ENCODE data around the gene TEX13D. TPM values are rescaled to one million over a fixed set of nuclear protein-coding genes. Genes with fewer than 3 reads are reported as not detected.
"Not testable (repeated sequence)": the region's sequence is repeated elsewhere in the genome, so short reads cannot be mapped to it uniquely, and the experiment has no call there.

TEX13D gene
- polyA plus RNA-seq (ENCODE audit: insufficient read length in 12 of 12) = under 1 TPM in 1 of 12 donors, not detected in 11; 0.04 TPM
- long read RNA-seq, donor 1 = 0 reads
- long read RNA-seq, donor 2, partial matches to known transcripts = 138 of 138 reads
- long read RNA-seq, donor 2, other reads (novel, unspliced or antisense) = 0 of 138 reads
- long read RNA-seq, donor 3 = 0 reads
- long read RNA-seq, donor 4 = 0 reads
- long read RNA-seq, donor 5 = 0 reads
- long read RNA-seq, donor 6 = 0 reads
- long read RNA-seq, donor 7 = 0 reads
- long read RNA-seq, donor 8 = 0 reads
- long read RNA-seq, donor 9, partial matches to known transcripts = 36 of 36 reads
- long read RNA-seq, donor 9, other reads (novel, unspliced or antisense) = 0 of 36 reads
- long read RNA-seq, donor 10 = 0 reads
- long read RNA-seq, donor 11 = 0 reads

GRCh38 chrX:124332481-124333424 lies at the start of gene TEX13D:
Gene TEX13D, plus strand, starts transcription at chrX:124332660. Its CDS starts 258 bp downstream, at chrX:124332918.
- DNase-seq = no peak

DNA sequence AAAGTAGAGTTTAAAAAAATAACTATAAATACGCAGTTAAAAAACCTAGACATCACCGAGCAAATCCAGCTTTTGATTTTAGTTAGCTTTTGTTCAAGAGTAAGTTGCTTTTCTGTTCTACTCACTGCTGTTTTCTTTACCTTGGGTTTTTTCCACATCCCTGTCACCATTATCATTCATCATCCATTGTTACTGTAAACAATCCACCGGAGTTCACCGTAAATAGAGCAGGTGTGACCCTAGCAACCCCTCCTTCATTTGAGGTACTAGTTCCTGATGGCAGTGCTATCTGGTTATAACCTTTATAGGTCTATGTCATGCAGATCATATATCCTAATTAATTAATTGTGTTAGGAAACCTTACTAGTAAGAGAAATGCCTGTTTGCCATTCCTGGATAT lies 43.0 kb upstream of the TEX13D start:
- no peak for DNase-seq

DNA sequence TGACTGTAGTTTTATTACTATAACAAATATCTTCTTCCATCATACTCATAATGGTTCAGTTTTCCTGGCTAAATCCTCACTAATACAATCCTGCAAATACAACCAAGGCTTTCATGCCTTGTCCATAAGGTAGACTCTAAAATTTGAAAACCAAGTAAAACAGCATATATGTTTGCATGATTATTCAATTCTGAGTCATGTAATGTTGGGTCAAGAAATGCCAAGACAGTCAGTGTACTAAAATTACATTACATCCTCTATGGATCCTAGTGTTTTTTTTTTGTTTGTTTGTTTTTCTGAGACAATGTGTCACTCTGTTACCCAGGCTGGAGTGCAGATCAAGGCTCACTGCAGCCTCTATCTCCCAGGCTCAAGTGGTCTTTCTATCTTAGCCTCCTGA lies 38.6 kb upstream of the TEX13D start:
- no peak for DNase-seq

- DNase-seq = not testable (repeated sequence)
These were observed 33.1 kb upstream of the TEX13D start for GRCh38 chrX:124299323-124299722.

GRCh38 chrX:124300405-124300804 lies 32.1 kb upstream of the TEX13D start:
- DNase-seq = no peak

DNA sequence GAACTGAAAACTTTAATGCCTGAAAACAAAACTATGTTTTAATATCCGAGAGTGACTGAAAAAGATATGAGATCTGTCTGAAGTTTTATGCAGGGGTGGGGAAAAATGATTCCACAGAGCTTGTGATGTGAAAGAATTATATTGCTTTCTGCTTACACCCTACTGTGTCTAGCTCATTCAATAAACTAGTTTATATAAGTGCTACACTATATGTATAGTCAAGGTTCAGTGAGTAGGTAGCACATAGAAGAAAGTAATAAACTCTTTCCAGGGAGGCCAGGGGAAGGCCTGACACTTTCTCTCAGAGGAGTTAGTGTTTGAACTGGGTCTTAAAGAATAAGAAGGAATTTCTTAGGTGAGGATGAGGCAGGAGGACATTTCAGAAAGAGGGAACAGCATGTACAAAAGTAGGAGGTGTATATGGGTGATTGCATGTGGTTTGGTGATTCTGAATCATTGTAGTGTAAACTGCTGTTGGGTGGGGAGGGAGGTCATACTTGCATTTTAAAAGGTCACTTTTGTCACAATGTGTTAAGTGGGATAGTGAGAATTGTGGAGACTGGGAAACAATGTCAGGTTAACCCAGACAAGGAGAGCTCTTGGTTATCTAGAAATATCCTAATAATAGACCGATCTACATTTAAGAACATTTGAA lies 25.1 kb upstream of the TEX13D start:
- DNase-seq = no peak

DNA sequence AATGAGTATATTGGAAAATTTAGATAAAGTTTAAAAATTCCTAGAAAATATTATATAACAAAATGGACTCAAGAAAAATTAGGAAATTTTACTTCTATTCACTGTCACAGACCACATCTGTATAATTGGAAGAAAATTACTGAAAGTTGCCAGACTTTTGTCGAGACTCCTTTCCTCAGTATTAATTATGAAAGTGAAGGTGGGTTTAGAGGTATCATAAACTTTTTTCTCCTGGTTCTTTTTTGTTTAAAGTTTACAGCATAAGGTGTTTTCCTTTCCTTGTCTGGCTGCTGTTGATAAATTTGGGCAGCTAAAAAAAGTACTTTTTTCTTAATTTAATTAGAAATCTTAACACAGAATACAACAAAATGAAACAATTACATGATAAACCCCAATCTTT lies 6.7 kb upstream of the TEX13D start:
- DNase-seq = no peak

DNA sequence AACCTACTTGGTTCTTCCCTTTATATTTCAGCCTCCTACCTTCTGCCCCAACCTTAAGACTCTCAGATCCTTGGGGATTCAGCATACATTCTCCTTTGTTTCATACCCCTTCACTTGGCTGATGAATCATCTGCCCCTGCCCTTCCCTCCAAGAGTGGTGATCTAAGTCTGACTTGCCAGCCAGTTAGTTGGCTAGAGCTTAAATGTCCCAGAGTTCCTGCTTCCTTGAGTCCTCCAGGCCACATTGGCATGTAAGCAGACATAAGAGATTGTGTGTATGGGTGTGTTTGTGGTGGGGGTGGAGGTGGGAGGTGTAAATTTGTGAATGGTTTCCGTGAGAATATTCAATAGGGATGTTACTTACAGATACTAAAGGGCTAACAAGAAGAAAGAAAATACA lies 3.7 kb upstream of the TEX13D start:
- no peak for DNase-seq

GRCh38 chrX:124333862-124334261 lies 1.4 kb downstream of the TEX13D start:
- DNase-seq = no peak

DNA sequence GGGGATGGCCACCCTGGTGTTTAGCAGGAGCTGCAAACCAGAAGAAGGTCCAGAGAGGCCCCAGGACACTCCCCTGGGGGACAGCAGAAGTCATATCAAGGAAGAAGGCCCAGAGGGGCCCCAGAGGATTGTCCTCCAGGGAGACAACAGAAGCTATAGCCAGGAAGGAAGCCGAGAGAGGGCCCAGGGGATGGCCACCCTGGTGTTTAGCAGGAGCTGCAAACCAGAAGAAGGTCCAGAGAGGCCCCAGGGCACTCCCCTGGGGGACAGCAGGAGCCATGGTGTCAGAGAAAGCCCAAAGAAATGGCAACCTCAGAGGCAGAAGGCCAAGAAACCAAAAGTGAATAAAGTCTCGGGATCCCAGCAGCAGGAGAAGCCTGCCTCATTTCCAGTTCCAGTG lies 2.1 kb downstream of the TEX13D start:
- not testable (repeated sequence) for DNase-seq

DNA sequence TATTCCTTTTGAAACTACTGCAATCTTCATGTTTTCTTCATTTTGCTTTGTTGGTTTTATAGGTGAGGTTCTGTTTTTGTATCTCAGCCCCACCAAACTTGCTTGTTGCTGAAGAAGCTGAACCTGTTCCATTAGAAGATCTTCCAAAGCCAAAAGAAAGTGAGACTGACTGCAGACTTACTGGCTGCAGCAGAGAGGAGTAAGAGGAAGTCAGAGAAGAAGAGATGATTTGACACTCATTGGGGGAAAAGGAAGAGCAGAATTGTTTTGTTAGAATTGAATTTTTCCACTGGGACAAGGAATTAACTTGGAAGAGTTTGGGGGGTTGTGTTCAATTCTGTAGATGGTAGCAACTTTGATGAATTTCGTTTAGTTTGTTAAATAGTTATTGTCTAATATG lies 3.1 kb downstream of the TEX13D start:
- no peak for DNase-seq

DNA sequence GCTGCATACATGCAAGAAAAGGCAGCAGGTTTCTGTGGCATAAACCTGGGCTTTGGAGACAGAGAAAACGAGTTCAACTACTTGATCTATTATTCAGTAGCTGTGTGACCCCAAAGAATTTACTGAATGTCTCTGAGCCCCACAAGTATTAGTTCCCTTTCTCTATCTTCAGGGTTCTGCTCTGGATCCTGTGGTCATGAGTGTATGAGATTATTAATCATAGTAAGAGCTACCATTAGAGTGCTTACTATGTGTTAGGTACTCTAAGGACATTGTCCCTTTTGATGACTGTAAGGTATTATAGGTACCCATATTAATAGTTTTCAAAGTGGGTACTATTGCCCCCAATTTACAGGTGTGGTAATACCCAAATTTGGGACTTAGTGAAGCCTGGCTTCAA lies 5.5 kb downstream of the TEX13D start:
- DNase-seq = no peak

- DNase-seq = no peak
These were observed 6.5 kb downstream of the TEX13D start for GRCh38 chrX:124338733-124339514.

DNA sequence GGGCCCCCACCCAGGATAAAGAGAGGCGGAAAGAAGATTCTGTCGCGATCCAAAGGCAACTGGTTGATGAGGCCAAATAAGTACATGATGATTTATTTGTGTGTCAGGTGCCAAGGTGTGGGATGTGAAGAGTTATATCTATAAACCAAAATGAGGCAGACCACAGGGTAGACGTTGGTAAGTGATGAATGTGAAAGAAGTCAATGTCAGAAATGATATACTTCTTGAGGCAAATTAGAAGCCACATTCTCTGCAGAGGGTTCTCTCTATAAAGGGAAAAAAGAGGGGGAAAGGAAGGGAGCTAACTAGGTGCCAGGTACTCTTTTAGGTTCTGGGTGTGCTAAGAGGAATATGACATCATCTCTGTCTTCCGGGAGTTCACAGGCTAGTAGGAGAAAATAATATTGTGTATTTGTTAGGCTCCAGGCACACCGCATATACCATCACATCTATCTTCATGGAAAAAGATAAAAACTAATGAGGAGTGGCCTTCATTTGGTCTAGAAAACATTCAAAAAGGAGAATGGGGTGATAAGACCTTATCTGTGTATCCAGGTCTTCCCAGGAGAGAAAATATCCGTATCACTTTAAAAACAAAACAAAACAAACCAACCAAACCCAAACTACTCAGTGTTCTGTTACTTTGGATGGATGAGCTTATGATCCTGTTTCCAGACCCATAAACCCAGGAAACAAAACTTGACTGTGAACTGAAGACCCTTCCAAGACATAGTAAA lies 9.1 kb downstream of the TEX13D start:
- no peak for DNase-seq

DNA sequence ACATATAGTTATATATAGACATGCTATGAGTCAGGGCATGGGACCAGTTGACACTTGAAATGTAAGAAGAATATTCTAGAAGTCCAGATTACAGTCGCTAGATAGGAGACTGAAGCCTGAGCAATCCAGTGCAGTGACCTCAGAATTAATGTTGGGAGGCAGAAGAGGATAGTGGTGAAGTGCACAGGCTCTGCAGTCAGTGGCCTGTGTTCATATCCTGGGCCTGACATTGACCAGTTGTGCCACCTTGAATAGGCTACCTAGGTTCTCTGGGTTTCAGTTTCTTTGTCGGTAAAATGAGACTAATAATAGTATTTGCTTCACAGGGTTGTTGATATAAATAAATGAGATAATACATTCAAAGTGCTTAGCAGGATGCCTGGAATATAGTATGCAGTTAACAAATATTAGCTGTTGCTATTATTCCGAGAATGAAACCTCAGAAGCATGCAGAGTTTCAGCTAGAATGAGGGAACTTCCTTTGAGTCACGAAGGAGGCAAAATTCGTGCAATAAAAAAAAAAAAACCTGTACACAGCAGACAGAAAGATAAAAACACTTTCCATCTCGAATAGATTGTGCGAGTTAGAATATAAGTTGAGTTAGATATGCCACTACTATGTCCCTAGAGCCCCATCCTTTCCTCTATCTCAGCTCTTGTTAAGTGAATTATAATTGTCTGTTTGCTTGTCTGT lies 9.9 kb downstream of the TEX13D start:
- no peak for DNase-seq

DNA sequence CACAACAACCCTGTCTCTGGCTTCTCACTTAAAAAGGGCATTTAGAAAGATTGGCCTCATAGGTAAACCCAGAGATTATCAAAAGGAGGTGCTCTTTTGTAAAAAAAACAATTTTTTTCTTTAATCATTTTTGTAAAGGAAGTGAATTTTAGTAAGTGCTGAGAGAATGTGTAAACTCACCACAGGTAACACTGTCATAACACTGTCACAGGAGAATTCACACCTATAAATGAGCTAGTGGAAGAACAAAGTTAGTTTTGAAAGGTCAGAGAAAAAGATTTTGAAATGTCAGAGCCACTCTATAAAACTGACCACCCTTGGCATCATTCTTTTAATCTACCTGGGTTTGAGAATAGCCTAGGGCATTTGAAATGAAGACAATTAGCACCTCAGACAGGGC lies 10.6 kb downstream of the TEX13D start:
- DNase-seq = no peak

DNA sequence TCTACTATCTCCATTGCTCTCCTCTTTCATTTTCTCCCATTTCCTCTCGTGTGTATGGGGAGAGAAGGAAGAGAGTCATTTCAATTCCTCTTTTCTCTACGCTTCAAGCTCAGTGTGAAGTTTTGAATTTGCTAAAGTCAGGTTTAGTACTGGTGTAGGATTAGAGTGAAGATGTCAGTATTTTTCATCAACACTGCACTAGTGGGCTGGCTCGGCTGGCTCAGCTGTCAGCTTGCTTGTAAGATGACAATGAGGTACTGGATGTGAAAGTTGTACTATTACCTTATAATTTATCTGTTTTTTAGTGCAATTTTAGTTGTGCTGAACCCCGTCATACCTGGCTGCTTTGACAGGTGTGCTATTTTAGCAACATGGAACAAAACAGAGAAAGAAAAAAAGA lies 11.8 kb downstream of the TEX13D start:
- no peak for DNase-seq

- no peak for DNase-seq
These were observed 13.8 kb downstream of the TEX13D start, which contains the start of gene SH2D1A for GRCh38 chrX:124346117-124346876. Gene SH2D1A, plus strand, starts transcription at chrX:124346563. Its CDS starts 80 bp downstream, at chrX:124346643.

DNA sequence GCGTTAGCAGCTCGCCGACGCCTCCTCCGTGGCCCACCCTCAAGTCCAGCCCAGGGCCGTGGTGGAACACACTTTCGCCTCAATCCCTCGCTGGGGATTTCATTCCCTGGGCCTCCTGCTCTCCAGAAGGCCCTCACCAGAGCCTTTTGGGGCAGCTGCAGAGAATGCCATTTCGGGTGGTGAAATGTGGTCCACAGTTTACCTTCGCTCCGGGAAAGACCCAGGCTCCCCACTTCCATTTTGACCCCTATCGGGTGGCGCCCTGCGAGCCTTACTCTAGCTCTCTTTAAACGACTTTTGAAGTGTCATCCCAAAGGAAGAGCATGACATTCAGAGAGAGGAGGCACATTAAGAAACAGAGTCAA lies 14.4 kb downstream of the TEX13D start:
- DNase-seq = no peak

All from muscle of arm (tissue), 14 donors.